A172 (cell line): ENCODE results near the gene OR10P1. TPM values are rescaled to one million over a fixed set of nuclear protein-coding genes. Genes with fewer than 3 reads are reported as not detected.

ENCODE experiments used
- DNase-seq: peaks from one replicate; pipeline ENCODE4 v3.0.0-alpha.2; 2015; ENCODE audit warnings: low spot score
- total RNA-seq: library from RNA; depleted of rRNA; stranded (reverse); fragments of >200 nt; shearing (Covaris generic); gene quantifications from 2 replicates; pipeline ENCODE4 v1.2.3, GENCODE V29; 2014

OR10P1 gene
- total RNA-seq, 1 experiment from 2014 or later, result not detected

- DNase-seq, result no peak
These were observed 14.6 kb downstream of the OR10P1 start for GRCh38 chr12:55651299-55651683.

DNA sequence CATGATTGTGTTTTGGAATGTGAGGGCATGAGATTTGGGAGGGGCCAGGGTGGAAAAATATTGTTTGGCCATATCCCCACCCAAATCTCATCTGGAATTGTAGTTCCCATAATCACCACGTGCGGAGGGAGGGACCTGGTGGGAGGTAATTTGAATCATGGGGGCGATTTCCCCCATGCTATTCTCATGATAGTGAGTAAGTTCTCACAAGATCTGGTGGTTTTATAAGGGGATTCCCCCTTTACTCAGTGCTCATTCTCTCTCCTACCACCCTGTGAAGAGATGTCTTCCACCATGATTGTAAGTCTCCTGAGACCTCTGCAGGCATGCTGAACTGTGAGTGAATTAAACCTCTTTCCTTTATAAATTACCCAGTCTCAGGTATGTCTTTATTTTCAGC lies 15.7 kb downstream of the OR10P1 start:
- DNase-seq, result no peak

DNA sequence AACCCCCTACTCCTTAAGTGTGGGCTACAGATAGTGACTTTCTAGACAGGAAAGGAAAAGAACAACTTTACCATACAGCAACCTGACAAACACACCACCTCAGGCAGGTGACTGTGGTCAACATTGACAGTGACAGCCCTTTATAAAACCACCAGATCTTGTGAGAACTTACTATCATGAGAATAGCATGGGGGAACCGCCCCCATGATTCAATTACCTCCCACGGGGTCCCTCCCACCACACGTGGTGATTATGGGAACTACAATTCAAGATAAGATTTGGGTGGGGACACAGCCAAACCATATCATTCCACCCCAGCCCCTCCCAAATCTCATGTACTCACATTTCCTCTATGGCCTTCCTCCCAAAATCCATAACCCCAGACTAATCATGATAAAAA lies 16.3 kb downstream of the OR10P1 start:
- DNase-seq, result no peak

- no peak for DNase-seq
These were observed 18.0 kb downstream of the OR10P1 start for GRCh38 chr12:55654511-55655214.

DNA sequence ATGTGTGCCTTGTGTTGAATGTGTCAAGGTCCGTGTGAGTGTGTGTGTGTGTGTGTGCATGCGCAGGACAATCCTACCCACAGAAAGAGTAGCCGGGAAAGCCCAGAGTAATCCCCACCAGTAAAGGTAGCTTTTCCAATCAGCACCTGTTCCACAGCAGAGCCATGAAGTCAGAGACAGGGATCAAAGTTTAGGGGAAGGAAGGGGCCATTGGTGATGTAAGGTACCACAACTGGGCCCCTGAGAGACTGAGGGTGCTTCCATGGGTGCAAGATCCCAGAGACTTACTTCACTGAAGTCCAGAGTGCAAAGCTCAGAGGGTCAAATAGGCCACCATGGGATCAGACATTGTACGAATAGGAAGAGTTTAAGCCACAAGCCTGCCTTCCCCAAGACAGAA lies 20.5 kb downstream of the OR10P1 start:
- DNase-seq, result no peak

DNA sequence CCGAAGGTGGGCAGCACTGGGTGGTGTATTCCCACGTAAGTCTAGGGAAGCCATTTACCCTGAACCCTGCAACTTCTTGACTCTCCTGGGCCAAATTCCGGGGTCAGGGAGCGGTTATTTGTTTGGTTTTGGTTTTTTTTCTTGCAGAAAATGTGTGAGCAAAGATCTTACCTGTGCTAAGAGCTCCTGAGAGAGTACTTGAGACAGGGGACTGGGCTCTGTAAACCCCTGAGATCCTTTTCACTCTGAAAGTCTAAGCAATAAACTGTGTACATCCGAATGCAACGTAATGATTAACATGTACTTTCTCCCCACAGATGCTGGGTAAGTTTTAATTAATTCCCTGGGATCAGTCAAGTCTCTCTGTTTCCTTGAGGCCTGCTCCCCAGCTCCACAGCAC lies 21.5 kb downstream of the OR10P1 start:
- no peak for DNase-seq

DNA sequence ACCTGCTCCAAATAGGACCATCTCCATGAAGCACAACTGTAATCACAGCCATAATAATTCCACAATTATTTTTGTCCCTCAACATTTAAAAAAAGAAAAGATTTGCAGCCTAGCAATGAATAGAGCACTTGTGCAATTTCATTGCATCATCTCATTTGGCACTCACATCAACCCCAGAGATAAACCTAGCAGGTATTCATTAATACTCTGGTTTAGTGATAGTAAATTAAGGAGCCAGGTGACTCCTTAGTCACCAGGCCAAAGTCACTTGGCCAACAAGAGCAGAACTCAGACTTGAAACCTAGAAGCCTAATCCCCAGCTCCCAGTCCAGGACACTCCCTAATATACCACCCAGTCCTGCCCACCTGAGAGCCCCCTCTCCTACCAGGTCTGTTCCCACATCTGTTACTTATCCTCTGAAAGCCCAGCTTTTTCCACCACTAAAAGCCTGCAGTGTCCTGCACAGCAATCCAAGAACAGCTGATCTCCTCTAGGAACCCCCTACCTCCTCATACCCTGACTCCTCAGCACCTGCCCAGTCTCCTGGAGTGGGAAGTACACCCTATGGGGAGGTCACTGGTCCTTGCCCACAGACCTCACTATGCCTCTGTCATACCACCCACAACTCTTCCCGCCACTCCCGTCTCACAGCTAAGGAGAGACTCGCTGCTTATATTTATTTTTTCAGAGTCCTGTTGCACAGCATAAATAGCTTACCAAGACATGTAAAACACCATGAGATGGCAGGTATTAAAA lies 22.1 kb downstream of the OR10P1 start:
- DNase-seq, result no peak

DNA sequence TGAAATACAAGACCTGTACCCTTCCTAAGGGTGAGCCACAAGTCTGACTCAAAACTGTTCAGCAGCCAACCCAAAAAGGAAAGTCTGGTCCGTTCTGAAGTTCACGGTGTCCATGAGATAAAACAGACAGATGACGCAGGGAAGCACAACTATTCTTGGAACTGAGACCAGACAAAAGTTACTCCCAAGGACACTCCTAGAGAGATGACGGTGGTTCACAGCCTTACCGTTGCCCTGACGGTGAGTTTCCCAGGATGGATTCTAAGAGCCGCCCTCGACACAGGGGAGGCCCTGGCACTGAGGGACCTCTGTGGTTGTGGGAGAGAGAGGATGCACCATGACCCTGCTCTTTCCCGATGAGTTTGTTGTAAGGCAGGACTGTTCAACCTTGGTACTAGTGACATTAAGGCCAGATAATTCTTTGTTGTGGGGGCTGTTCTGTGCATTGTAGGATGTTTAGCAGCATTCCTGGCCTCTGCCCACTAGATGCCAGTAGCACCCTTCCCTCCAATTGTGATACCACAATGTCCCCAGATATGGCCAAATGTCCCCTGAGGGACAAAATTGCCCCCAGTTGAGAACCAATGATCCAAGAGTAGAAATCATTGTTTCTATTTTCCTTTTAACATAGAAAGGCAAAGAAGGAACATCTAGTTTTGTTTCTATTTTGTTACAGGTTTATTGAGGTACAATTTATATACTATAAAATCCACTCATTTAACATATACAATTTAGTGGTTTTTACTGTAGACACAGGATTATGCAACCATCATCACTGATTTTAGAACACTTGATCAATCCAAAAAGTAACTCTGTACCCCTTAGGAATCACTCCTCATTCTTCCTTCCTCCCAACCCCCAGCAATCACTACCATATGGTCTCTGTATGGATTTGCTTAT lies 23.0 kb downstream of the OR10P1 start:
- peak; percentile 25 for DNase-seq

DNA sequence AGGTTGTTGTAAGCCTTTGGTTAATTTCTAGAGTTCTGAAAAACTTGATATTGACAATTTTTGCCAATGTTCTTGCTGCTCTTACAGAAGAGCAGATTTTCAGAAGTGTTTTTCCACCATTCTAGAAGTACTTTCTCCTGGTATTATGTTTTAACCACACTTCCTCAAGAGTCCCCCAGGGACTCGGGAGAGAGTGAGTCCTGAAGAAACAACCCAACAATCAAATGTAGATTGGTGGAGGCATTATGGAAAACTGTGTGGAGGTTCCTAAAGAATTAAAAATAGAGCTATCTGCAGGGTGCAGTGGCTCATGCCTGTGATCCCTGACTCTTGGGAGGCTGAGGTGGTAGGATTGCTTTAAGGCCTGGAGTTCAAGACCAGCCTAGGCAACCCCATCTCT lies 26.7 kb downstream of the OR10P1 start:
- DNase-seq, result no peak

GRCh38 chr12:55664826-55665225 lies 28.1 kb downstream of the OR10P1 start:
- no peak for DNase-seq

DNA sequence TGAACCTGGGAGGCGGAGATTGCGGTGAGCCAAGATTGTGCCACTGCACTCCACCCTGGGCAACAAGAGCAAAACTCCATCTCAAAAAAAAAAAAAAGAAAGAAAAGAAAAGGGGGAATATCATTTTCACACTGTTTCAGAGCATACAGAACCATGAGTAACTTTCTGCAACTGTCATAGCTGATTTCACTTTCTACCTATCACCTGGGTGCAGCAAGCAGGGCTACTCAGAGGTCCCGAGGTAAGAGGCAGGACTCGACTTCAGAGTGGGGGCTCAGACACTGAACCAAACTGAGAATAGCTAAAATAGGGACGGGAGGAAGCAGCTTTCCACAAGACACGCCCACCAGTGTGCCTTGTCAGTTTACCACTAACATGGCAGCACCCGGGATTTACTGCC lies 29.8 kb downstream of the OR10P1 start:
- DNase-seq, result no peak

DNA sequence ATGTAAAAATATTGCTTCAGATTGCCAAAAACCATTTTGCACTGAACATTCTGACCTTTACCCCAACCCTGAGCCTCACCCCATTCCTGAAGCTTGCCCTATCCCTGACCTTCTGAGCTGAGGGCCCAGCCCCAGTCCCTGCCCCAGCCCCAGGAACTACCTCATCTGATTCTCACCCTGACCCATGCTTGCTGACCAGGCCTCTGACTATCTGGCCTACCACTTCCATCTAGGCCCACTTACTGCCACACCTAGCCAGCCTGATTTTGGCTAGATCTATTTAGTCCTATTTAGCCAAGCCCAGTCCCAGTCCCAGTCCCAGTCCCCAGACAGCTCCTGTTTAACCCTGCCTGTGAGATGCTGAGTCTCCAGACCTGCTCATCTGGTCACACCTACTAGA lies 33.6 kb downstream of the OR10P1 start:
- no peak for DNase-seq

DNA sequence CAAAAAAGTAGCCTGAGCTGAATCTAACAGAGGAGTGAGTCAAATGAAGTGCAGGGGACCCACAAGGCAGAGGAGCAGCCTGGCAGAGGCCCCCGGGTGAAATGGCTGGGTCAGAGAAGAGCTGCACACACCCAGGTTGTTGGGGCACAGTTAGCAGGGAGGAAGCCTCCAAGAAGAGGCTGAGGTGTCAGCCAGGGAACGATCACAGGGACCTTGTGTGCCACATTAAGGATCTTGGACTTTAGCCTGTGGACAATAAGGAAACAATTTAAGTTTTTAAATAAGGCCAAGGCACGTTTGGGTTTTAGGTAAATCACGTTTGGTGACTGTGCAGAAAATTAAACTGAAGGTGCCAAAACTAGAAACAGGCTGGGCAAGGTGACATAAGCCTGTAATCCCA lies 35.1 kb downstream of the OR10P1 start:
- DNase-seq, result no peak

- no peak for DNase-seq
These were observed 36.9 kb downstream of the OR10P1 start for GRCh38 chr12:55673638-55674037.

DNA sequence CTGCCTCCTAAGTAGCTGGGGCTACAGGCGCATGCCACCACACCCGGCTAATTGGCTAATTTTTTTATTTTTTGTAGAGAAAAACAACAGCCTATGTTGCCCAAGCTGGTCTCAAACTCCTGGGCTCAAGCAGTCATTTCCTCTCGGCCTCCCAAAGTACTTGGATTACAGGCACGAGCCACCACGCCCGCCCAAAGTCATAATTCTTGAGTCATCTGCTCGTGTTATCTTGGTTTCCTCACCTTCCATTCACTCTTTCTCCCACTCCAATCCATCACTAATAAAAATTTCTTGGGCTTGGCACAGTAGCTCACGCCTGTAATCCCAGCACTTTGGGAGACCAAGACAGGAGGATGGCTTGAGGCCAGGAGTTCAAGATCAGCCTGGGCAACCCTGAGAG lies 39.0 kb downstream of the OR10P1 start:
- no peak for DNase-seq

GRCh38 chr12:55676707-55677106 lies 40.0 kb downstream of the OR10P1 start:
- DNase-seq, result no peak

DNA sequence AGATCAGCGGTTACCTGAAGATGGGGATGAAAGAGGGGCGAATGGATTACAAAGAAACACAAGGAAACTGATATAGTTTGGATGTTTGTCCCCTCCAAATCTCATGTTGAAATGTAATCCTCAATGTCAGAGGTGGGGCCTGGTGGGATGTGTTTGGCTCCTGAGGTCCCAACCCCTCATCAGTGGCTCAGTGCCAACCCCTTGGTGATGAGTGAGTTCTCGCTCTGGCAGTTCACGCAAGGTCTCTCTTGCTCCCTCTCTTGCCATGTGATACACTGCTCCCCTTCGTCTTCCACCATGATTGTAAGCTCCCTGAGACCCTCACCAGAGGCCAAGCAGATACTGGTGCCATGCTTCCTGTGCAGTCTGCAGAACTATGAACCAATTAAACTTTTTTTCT lies 43.0 kb downstream of the OR10P1 start:
- no peak for DNase-seq

DNA sequence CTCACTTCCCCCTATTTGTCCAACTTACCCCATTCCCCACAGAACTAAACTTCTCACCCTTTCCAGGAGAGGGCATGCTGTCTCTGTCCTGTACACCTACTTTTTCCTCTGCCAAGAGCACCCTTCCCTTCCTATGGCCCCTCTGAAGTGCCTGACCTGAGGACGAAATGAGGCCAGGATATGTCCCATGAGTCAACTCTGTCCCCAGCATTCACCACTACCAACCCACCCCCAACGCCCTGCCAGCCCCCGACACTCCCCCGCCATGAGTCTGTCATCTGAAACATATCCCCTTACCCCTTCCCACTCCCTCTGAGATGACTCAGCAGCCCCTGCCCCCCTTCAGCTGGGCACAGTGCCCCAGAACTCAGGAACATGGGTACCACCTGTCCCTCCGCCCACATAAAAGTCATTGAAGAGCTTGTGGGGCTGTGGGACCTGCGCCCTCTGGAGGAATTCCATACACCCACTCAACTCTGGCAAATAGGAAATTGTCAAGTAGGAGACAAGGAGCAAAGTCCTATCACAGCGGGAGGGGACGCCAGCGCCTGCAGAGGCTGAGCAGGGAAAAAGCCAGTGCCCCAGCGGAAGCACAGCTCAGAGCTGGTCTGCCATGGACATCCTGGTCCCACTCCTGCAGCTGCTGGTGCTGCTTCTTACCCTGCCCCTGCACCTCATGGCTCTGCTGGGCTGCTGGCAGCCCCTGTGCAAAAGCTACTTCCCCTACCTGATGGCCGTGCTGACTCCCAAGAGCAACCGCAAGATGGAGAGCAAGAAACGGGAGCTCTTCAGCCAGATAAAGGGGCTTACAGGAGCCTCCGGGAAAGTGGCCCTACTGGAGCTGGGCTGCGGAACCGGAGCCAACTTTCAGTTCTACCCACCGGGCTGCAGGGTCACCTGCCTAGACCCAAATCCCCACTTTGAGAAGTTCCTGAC lies 44.7 kb downstream of the OR10P1 start:
- peak; percentile 76 for DNase-seq

- no peak for DNase-seq
These were observed 45.5 kb downstream of the OR10P1 start for GRCh38 chr12:55682087-55682796.

GRCh38 chr12:55683676-55684075 lies 47.0 kb downstream of the OR10P1 start:
- no peak for DNase-seq
